IPS-15b (cell line): Measurements from ENCODE around the gene ANKRD22.
"Not testable (repeated sequence)": the region's sequence is repeated elsewhere in the genome, so short reads cannot be mapped to it uniquely, and the experiment has no call there.

Source experiments
- H3K27me3 ChIP-seq: one replicate; pipeline ENCODE4 v1.6.1; 2013; ENCODE audit warnings: low read length; ENCODE audit not compliant: control insufficient read depth, insufficient read depth
- H3K36me3 ChIP-seq: one replicate; pipeline ENCODE4 v1.6.1; 2013; ENCODE audit warnings: low read length; ENCODE audit not compliant: control insufficient read depth, insufficient read depth
- H3K4me1 ChIP-seq: one replicate; pipeline ENCODE4 v1.6.1; 2013; ENCODE audit warnings: mild to moderate bottlenecking, low read length; ENCODE audit not compliant: control insufficient read depth, insufficient read depth
- H3K4me3 ChIP-seq: one replicate; pipeline ENCODE4 v1.5.1; 2013; ENCODE audit warnings: low read depth, low read length
- H3K9ac ChIP-seq: one replicate; pipeline ENCODE4 v1.6.1; 2013; ENCODE audit warnings: low read depth, mild to moderate bottlenecking, low read length
- H3K9me3 ChIP-seq: one replicate; pipeline ENCODE4 v1.6.1; 2013; ENCODE audit warnings: mild to moderate bottlenecking, low read length; ENCODE audit not compliant: control insufficient read depth, insufficient read depth

ANKRD22 gene

GRCh38 chr10:88848499-88848898 lies 3.1 kb downstream of the ANKRD22 start:
- Histone ChIP-seq H3K9ac (no peak overlapping the region), H3K9me3 (no peaks in the 10 kb centered on the region), H3K36me3 (no peaks in the 10 kb centered on the region), H3K4me1 (peaks cover 3% of the 10 kb centered on the region), H3K27me3 (no peaks in the 10 kb centered on the region), H3K4me3 (no peak overlapping the region)

- no peak overlapping the region for H3K9ac ChIP-seq
- H3K4me1 ChIP-seq: no peaks in the 10 kb centered on the region
- no peaks in the 10 kb centered on the region for H3K27me3 ChIP-seq
- H3K9me3 ChIP-seq: no peaks in the 10 kb centered on the region
- H3K36me3 ChIP-seq: no peaks in the 10 kb centered on the region
- no peak overlapping the region for H3K4me3 ChIP-seq
Observed at GRCh38 chr10:88843171-88843570, 8.5 kb downstream of the ANKRD22 start.

GRCh38 chr10:88841316-88842111 lies 10.1 kb downstream of the ANKRD22 start:
- H3K4me1 ChIP-seq: no peaks in the 10 kb centered on the region
- H3K27me3 ChIP-seq: no peaks in the 10 kb centered on the region
- no peak overlapping the region for H3K9ac ChIP-seq
- H3K4me3 ChIP-seq: no peak overlapping the region
- no peaks in the 10 kb centered on the region for H3K36me3 ChIP-seq
- no peaks in the 10 kb centered on the region for H3K9me3 ChIP-seq

GRCh38 chr10:88840881-88841280 lies 10.8 kb downstream of the ANKRD22 start:
- Histone ChIP-seq H3K4me1 (no peaks in the 10 kb centered on the region), H3K9me3 (no peaks in the 10 kb centered on the region), H3K27me3 (no peaks in the 10 kb centered on the region)

GRCh38 chr10:88840104-88840503 lies 11.5 kb downstream of the ANKRD22 start:
- H3K9ac ChIP-seq: no peak overlapping the region

More at GRCh38 chr10:88840881-88841280, 10.8 kb downstream of the ANKRD22 start:
- Histone ChIP-seq H3K4me3 (no peak overlapping the region), H3K36me3 (no peaks in the 10 kb centered on the region), H3K9ac (no peak overlapping the region)

GRCh38 chr10:88838766-88839350 lies 12.8 kb downstream of the ANKRD22 start:
- no peak overlapping the region for H3K9ac ChIP-seq
- H3K9me3 ChIP-seq: no peaks in the 10 kb centered on the region
- H3K4me3 ChIP-seq: no peak overlapping the region
- no peaks in the 10 kb centered on the region for H3K4me1 ChIP-seq
- H3K27me3 ChIP-seq: no peaks in the 10 kb centered on the region
- H3K36me3 ChIP-seq: no peaks in the 10 kb centered on the region

More at GRCh38 chr10:88840104-88840503, 11.5 kb downstream of the ANKRD22 start:
- Histone ChIP-seq H3K27me3 (no peaks in the 10 kb centered on the region), H3K4me1 (no peaks in the 10 kb centered on the region), H3K9me3 (no peaks in the 10 kb centered on the region), H3K36me3 (no peaks in the 10 kb centered on the region), H3K4me3 (no peak overlapping the region)

GRCh38 chr10:88837632-88838031 lies 14.0 kb downstream of the ANKRD22 start:
- H3K9me3 ChIP-seq, H3K27me3 ChIP-seq, H3K9ac ChIP-seq, H3K36me3 ChIP-seq, H3K4me3 ChIP-seq, H3K4me1 ChIP-seq: not testable (repeated sequence)

GRCh38 chr10:88835910-88836221 lies 15.8 kb downstream of the ANKRD22 start:
- Histone ChIP-seq H3K9me3 (no peaks in the 10 kb centered on the region), H3K4me3 (no peak overlapping the region), H3K9ac (no peak overlapping the region), H3K36me3 (no peaks in the 10 kb centered on the region), H3K4me1 (no peaks in the 10 kb centered on the region), H3K27me3 (no peaks in the 10 kb centered on the region)

- no peaks in the 10 kb centered on the region for H3K9me3 ChIP-seq
- H3K4me1 ChIP-seq: no peaks in the 10 kb centered on the region
- H3K9ac ChIP-seq: no peak overlapping the region
- H3K36me3 ChIP-seq: no peaks in the 10 kb centered on the region
- H3K27me3 ChIP-seq: no peaks in the 10 kb centered on the region
- H3K4me3 ChIP-seq: no peak overlapping the region
Observed at GRCh38 chr10:88835096-88835909, 16.3 kb downstream of the ANKRD22 start.

- Histone ChIP-seq H3K9ac (no peak overlapping the region), H3K4me3 (no peak overlapping the region), H3K27me3 (no peaks in the 10 kb centered on the region), H3K9me3 (no peaks in the 10 kb centered on the region), H3K36me3 (no peaks in the 10 kb centered on the region), H3K4me1 (no peaks in the 10 kb centered on the region)
Observed at GRCh38 chr10:88833723-88834122, 17.9 kb downstream of the ANKRD22 start.

- Histone ChIP-seq H3K4me1 (no peaks in the 10 kb centered on the region), H3K4me3 (no peak overlapping the region), H3K9ac (no peak overlapping the region), H3K36me3 (no peaks in the 10 kb centered on the region), H3K27me3 (no peaks in the 10 kb centered on the region), H3K9me3 (no peaks in the 10 kb centered on the region)
Observed at GRCh38 chr10:88833156-88833555, 18.5 kb downstream of the ANKRD22 start.

GRCh38 chr10:88832376-88832775 lies 19.3 kb downstream of the ANKRD22 start:
- no peaks in the 10 kb centered on the region for H3K4me1 ChIP-seq
- no peaks in the 10 kb centered on the region for H3K9me3 ChIP-seq
- no peak overlapping the region for H3K4me3 ChIP-seq
- no peak overlapping the region for H3K9ac ChIP-seq
- H3K27me3 ChIP-seq: no peaks in the 10 kb centered on the region
- H3K36me3 ChIP-seq: no peaks in the 10 kb centered on the region
